Fibroblast of lung (primary cell): ENCODE data around the gene EDRF1. TPM values are rescaled to one million over a fixed set of nuclear protein-coding genes. Genes with fewer than 3 reads are reported as not detected.
A peak's percentile ranks its signal among the peaks of the same experiment; 100 is the strongest.

Experiments
- DNase-seq, 2 donors: peaks; one replicate each; pipeline versions ENCODE4 v3.0.0 to v3.0.0-alpha.2; 2010; ENCODE audit warnings: low read depth in 2 of 2
- H2AFZ ChIP-seq: 2 replicates; pipeline ENCODE4 v1.5.1; 2012; ENCODE audit warnings: low read length, control low read depth, inconsistent platforms
- H3K27ac ChIP-seq: 2 replicates; pipeline ENCODE4 v1.5.1; 2011; ENCODE audit warnings: low read length, control low read depth; ENCODE audit not compliant: insufficient read depth
- H3K27me3 ChIP-seq: 2 replicates; pipeline ENCODE4 v1.5.1; 2011; ENCODE audit warnings: mild to moderate bottlenecking, low read length; ENCODE audit not compliant: control insufficient read depth, insufficient read depth
- H3K36me3 ChIP-seq: 2 replicates; pipeline ENCODE4 v1.5.1; 2011; ENCODE audit warnings: low read length; ENCODE audit not compliant: control insufficient read depth, insufficient read depth
- H3K4me1 ChIP-seq: 2 replicates; pipeline ENCODE4 v1.5.1; 2011; ENCODE audit warnings: low read length; ENCODE audit not compliant: control insufficient read depth, insufficient read depth; ENCODE audit errors: extremely low read depth
- H3K4me2 ChIP-seq: 2 replicates; pipeline ENCODE4 v1.5.1; 2011; ENCODE audit warnings: low read length, control low read depth; ENCODE audit not compliant: insufficient read depth; ENCODE audit errors: extremely low read depth
- H3K4me3 ChIP-seq, 4 experiments: fragments of 200-600 bp in 1 of 4; sonication (generic) in 1 of 4; replicated peaks in 1 of 4; 2 replicates each; pipeline ENCODE4 v1.5.1; 2011 to 2016; ENCODE audit warnings: low read length in 4 of 4, low read depth in 3 of 4, mild to moderate bottlenecking in 3 of 4, control low read depth in 2 of 4, inconsistent platforms in 1 of 4, mixed read lengths in 1 of 4; ENCODE audit not compliant: insufficient read depth in 1 of 4; ENCODE audit errors: control extremely low read depth in 1 of 4
- H3K79me2 ChIP-seq: 2 replicates; pipeline ENCODE4 v1.5.1; 2012; ENCODE audit warnings: mild to moderate bottlenecking, low read length, inconsistent platforms; ENCODE audit not compliant: control insufficient read depth, insufficient read depth
- H3K9ac ChIP-seq: 2 replicates; pipeline ENCODE4 v1.5.1; 2011; ENCODE audit warnings: mild to moderate bottlenecking, low read length, control low read depth; ENCODE audit not compliant: insufficient read depth
- H3K9me3 ChIP-seq: 2 replicates; pipeline ENCODE4 v1.5.1; 2012; ENCODE audit warnings: low read depth, low read length; ENCODE audit not compliant: control insufficient read depth, insufficient read depth
- H4K20me1 ChIP-seq: 2 replicates; pipeline ENCODE4 v1.5.1; 2011; ENCODE audit warnings: low read length; ENCODE audit not compliant: control insufficient read depth, insufficient read depth; ENCODE audit errors: extremely low read depth
- CTCF ChIP-seq, 2 donors: IDR thresholded peaks in 1 of 2; conservative IDR thresholded peaks in 1 of 2; 1 replicate in 1 of 2; 2 replicates in 1 of 2; pipeline ENCODE4 v1.5.1; 2011 to 2012; ENCODE audit warnings: low read length in 2 of 2, control low read depth in 1 of 2, inconsistent platforms in 1 of 2, low read depth in 1 of 2, mild to moderate bottlenecking in 1 of 2
- EZH2 ChIP-seq: IDR thresholded peaks from 2 replicates; pipeline ENCODE4 v1.5.1; 2012; ENCODE audit warnings: low read length, control low read depth, mild to moderate bottlenecking; ENCODE audit errors: missing control alignments
- polyA plus RNA-seq, 2 donors: library from polyadenylated mRNA; depleted of rRNA in 1 of 2; stranded (reverse) in 1 of 2; unstranded in 1 of 2; fragments of >200 nt; gene quantifications; 2 replicates each; pipeline ENCODE4 v1.2.1, GENCODE V29; 2011 to 2012; ENCODE audit warnings: missing spikeins in 1 of 2
- total RNA-seq: library from RNA; depleted of rRNA; stranded (reverse); fragments of >200 nt; gene quantifications from 2 replicates; pipeline ENCODE4 v1.2.1, GENCODE V29; 2014

EDRF1 gene
- total and polyA plus RNA-seq, 2 donors (not counting 1 experiment from before 2014, with no cell fraction given) = 19.9 to 25.3 TPM

- no peaks in the 10 kb centered on the region for H3K79me2 ChIP-seq
- H4K20me1 ChIP-seq = no peaks in the 10 kb centered on the region
- H3K27me3 ChIP-seq = no peaks in the 10 kb centered on the region
- DNase-seq = no peak
- no peak overlapping the region for H3K9ac ChIP-seq
- no peaks in the 10 kb centered on the region for H3K9me3 ChIP-seq
- H3K4me2 ChIP-seq = no peak overlapping the region
- H2AFZ ChIP-seq = no peak overlapping the region
- peaks cover 5% of the 10 kb centered on the region for H3K4me1 ChIP-seq
- no peak overlapping the region for H3K4me3 ChIP-seq
- H3K36me3 ChIP-seq = no peaks in the 10 kb centered on the region
- H3K27ac ChIP-seq = no peak overlapping the region
- TF ChIP-seq CTCF (conservative IDR thresholded peaks at IDR 0.05 in 1 of 2, IDR thresholded peaks at IDR 0.05 in 1 of 2; ENCODE audit: low read depth in 1 of 2, low read length in 2 of 2) (no peak), EZH2 (no peak)
Observed at GRCh38 chr10:125698481-125698998, 21.0 kb upstream of the EDRF1 start.

GRCh38 chr10:125699562-125700143 lies 19.9 kb upstream of the EDRF1 start:
- Histone ChIP-seq H3K4me1 (peaks cover 4% of the 10 kb centered on the region), H3K9me3 (no peaks in the 10 kb centered on the region), H3K79me2 (no peaks in the 10 kb centered on the region), H3K27ac (no peak overlapping the region), H4K20me1 (no peaks in the 10 kb centered on the region), H3K4me2 (no peak overlapping the region), H3K4me3 (no peak overlapping the region), H3K36me3 (no peaks in the 10 kb centered on the region), H3K27me3 (no peaks in the 10 kb centered on the region), H2AFZ (no peak overlapping the region), H3K9ac (no peak overlapping the region)
- no peak for TF ChIP-seq CTCF (conservative IDR thresholded peaks at IDR 0.05 in 1 of 2, IDR thresholded peaks at IDR 0.05 in 1 of 2; ENCODE audit: low read depth in 1 of 2, low read length in 2 of 2)
- TF ChIP-seq EZH2 = no peak
- no peak for DNase-seq

- no peak overlapping the region for H3K27ac ChIP-seq
- H3K79me2 ChIP-seq = no peaks in the 10 kb centered on the region
- no peak overlapping the region for H3K4me3 ChIP-seq
- no peak overlapping the region for H3K9ac ChIP-seq
- no peaks in the 10 kb centered on the region for H3K9me3 ChIP-seq
- no peaks in the 10 kb centered on the region for H3K36me3 ChIP-seq
- H3K27me3 ChIP-seq = no peaks in the 10 kb centered on the region
- peak in 1 of 2 donors; percentile 73 for DNase-seq
- no peak for TF ChIP-seq EZH2
- TF ChIP-seq CTCF (conservative IDR thresholded peaks at IDR 0.05 in 1 of 2, IDR thresholded peaks at IDR 0.05 in 1 of 2; ENCODE audit: low read depth in 1 of 2, low read length in 2 of 2) = peak in 1 of 2 donors; percentile 34
- H3K4me1 ChIP-seq = peaks cover under 1% of the 10 kb centered on the region
- H2AFZ ChIP-seq = no peak overlapping the region
- no peaks in the 10 kb centered on the region for H4K20me1 ChIP-seq
- no peak overlapping the region for H3K4me2 ChIP-seq
Observed at GRCh38 chr10:125700355-125700911, 19.1 kb upstream of the EDRF1 start.
